T-helper 9 cell (primary cell): Measurements from ENCODE around the gene PLEKHG2.
"Not testable (repeated sequence)": the region's sequence is repeated elsewhere in the genome, so short reads cannot be mapped to it uniquely, and the experiment has no call there.

Source experiments
- DNase-seq: peaks from one replicate; pipeline ENCODE4 v3.0.0-alpha.2; 2020
- total RNA-seq, 2 donors: gene quantifications; one replicate each; lab custom pipeline; 2026; lab: John Stamatoyannopoulos, UW

PLEKHG2 gene, protein sequence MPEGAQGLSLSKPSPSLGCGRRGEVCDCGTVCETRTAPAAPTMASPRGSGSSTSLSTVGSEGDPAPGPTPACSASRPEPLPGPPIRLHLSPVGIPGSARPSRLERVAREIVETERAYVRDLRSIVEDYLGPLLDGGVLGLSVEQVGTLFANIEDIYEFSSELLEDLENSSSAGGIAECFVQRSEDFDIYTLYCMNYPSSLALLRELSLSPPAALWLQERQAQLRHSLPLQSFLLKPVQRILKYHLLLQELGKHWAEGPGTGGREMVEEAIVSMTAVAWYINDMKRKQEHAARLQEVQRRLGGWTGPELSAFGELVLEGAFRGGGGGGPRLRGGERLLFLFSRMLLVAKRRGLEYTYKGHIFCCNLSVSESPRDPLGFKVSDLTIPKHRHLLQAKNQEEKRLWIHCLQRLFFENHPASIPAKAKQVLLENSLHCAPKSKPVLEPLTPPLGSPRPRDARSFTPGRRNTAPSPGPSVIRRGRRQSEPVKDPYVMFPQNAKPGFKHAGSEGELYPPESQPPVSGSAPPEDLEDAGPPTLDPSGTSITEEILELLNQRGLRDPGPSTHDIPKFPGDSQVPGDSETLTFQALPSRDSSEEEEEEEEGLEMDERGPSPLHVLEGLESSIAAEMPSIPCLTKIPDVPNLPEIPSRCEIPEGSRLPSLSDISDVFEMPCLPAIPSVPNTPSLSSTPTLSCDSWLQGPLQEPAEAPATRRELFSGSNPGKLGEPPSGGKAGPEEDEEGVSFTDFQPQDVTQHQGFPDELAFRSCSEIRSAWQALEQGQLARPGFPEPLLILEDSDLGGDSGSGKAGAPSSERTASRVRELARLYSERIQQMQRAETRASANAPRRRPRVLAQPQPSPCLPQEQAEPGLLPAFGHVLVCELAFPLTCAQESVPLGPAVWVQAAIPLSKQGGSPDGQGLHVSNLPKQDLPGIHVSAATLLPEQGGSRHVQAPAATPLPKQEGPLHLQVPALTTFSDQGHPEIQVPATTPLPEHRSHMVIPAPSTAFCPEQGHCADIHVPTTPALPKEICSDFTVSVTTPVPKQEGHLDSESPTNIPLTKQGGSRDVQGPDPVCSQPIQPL (N-terminal part only)
- 21.6 to 111 reads per million in 2 donors for total RNA-seq

DNA sequence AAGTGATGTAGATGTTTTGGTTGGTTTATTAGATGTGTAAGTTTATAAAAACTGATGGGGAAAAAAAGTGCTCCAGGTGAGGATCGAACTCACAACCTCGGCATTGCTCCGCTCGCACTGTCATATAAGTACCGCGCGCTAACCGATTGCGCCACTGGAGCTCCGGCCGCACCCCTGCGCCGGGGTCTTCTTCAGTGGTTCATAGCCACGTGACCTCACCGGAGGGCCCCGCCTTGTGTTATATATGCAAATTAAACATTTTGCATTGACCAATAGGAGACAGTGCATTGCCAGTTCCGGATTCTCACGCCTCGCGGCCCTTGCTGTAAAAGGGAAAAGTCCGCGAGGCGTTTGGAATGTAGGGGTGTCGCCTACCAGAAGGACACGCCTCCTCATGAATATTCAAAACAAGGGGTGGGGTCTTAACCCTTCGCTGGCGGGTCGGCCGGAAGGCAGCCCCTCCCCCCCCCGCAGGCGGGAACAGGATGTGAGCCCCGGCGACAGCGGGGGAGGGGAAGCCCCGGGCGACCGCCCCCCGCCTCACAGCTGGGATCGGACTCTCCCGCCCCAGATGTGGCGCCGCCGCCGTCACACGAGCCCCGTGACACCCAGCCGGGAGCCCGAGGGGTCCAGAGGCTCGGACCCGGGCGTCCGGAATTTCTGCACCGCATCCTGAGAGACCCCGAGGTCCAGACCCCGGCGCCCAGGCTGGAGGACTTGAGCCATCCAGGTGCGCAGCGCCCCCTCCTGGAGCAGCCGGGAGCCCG, at the start of gene PLEKHG2:
PLEKHG2 (plus strand) TSS at position 570 of the 767 bp plus-strand sequence. CDS start 1,418 bp downstream, outside the sequence.
- DNase-seq: peak; percentile 95

DNA sequence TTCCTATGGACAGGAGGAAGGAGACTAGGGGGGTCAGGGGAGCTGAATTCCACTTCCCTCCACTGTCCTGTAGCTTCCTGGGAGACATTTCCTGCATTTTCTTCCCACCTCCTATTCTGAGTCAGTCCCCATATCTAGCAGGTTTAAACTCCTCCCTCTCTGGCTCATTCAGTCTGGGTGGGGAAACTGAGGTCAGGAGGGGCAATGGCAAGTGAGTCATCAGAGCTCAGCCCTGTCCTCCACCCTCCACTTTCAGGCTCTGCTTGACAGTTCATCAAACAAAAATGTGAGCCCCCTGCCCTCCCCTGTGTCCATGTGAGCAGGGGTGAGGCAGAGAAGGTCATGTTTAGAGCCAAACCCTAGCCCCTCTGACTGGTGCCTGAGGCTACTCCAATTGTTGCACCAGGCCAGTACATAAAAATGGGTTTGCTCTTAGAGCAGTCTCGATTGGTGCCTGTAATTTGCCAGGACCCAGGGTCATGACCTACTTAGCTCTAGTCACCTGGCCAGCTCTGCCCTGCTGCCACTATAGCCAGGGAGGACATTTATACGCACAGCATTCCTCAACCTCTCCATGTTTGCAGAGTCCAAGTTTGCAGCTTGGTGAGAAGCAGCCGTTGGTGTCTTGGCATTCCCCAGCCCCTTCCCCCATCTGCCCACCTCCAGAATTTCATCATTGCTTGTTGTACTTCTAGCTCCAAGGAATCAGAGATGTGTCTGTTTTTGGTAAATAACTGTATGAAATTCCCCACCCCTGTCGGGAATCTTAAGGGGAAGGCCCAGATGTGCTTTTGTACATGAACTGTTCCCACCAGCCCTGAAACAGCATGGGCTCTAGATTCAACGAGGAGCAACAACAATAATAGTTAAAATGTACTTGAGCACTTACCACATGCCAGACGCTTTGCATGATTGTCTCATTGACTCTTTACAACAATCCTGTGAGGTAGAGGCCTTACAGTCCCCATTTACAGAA, 49.5 kb upstream of the PLEKHG2 start:
- DNase-seq: no peak

DNA sequence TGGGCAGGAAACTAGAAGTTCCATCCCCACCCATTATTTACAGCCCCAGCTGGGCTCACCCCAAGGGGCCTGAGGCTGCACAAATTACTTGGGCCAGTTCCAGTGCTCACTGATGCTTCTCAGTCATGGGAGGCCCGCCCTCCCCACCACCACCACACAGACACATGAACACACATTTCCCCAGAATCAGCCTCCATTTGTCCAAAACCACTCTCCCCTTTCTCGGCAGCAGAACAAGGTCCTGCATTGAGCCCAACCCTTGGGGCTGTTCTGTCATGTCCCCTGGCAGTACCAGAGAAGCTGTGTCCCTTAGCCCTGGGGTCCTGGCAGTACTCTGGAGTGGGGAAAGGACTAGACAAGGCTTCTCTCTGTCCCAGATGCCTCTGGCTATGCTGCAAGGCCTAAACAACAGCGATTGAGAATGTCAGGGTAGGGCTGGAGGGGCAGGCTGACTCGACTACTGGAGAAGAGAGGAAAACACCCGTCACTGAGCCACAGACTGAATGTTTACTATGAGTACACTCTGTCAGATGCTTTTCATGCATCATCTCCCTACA, 48.5 kb upstream of the PLEKHG2 start:
- no peak for DNase-seq

DNA sequence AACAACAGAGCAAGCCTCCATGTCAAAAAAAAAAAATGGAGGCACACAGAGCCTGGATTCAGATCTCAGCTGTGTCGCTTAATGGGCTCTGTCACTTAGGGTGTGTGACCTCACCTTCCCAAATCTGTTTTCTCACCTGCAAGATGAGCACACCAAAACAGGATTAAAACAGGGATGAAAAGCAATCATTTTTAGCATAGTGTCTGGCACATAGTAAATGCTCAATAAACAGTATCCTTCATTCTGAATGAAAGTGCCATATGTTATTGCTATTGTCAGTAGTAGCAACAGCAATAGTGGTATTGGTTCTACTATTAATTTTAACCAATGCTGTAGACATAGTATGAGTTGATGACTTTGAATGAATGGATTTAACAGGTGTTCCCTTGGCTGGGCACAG, 46.9 kb upstream of the PLEKHG2 start:
- DNase-seq: no peak

DNA sequence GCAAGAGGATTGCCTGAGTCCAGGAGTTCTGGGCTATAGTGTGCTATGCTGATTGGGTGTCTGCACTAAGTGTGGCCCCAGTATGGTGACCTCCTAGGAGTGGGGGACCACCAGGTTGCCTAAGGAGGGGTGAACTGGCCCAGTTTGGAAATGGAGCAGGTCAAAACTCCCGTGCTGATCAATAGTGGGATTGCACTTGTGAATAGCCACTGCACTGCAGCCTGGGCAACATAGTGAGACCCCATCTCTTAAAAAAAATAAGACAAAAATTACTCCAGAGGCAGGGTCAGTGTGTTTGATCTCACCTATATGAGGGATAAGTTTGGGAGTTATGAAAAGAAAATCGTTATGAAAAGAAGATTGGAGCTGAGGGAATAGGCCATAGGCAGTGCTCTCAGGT, 43.3 kb upstream of the PLEKHG2 start:
- DNase-seq: no peak

DNA sequence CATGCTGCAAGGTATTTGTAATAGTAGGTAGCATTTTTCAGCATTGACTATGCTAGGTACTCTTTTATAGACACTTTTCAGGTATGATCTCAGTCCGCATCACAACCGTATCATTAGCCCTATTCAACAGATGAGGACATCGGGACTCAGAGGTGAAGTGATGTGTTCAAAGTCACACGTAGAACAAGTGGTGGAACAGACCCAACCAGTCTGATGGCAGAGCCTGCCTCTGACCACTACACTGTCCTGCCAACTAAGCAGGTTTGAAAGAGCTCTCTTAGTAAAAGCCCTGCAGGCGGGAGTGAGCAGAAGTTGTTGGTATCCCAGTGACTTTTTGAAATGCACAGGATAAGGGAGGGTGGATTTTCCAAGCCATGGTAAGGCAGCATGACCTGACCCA, 41.7 kb upstream of the PLEKHG2 start:
- no peak for DNase-seq

DNA sequence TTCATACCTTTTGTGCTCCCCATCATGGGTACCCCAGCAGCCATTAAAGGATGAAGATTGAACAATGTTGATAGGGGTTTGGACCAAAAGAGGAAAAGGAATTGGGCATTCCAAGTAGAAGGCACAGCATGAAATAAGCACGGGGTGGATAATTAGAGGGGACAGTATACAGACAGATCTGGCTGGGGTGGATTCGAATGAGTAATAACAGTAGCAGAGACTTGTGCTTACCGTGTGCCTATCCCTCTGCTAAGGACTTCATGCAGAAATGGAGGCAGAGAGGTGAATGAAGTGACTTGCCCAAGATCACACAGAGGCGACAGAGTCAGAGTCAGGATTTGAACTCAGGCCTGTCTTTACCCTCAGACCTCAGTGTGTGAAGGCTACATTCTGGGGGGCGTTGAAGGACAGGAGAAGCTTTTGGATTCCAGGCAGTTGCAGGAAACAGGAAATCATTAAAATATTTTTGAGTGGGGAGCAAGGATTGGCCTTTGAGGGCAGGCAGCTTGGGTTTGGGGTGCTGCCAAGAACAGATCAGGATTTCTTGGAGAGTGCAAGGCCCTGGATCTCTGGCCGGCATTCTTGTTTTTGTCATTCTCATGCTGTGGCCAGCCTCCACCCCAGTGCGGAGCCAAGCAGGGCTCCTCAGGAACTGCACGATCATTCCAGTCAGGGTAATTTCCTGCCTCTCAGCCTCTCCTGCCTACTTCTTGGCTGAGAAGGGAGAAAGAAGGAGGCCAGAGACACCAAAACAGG, 40.2 kb upstream of the PLEKHG2 start:
- no peak for DNase-seq

DNA sequence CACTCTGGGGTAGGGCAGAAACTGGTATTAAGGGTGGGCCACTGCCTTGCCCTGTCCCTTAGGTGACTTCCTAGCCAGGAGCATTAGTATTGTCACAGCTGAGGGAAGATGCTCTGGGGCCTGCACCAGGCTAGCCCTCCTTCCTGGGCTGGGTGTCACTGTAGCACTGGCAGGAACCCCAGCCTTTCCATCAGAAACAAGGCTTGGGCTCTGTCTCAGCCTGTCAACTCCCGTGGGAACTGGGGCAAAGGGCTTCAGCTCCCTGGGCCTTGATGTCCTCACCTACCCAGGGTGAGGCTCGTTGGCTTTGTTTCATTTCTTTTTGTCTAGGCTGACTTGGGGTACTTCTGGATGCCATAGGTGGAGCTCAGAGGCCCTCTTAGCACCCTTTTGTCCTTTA, 39.5 kb upstream of the PLEKHG2 start:
- no peak for DNase-seq

DNA sequence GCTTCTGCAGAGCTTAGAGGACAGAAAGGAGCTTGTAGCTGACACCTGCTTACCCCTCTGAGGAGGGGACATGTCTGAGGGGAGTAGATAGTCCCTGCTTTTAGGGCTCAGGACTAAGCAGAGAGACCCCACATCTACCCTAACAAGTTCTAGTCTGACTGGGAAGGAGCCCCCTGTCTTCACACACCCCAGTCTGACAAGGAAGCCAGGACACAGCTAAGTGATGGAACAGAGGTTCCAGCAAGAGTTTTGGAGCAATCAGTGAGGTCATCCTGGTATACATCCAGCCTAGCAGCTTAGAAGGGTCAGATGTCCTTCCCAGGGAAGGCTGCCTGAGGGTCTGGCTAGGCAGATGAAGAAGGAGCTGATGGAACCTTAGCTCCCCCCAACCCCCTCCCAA, 36.5 kb upstream of the PLEKHG2 start:
- no peak for DNase-seq

DNA sequence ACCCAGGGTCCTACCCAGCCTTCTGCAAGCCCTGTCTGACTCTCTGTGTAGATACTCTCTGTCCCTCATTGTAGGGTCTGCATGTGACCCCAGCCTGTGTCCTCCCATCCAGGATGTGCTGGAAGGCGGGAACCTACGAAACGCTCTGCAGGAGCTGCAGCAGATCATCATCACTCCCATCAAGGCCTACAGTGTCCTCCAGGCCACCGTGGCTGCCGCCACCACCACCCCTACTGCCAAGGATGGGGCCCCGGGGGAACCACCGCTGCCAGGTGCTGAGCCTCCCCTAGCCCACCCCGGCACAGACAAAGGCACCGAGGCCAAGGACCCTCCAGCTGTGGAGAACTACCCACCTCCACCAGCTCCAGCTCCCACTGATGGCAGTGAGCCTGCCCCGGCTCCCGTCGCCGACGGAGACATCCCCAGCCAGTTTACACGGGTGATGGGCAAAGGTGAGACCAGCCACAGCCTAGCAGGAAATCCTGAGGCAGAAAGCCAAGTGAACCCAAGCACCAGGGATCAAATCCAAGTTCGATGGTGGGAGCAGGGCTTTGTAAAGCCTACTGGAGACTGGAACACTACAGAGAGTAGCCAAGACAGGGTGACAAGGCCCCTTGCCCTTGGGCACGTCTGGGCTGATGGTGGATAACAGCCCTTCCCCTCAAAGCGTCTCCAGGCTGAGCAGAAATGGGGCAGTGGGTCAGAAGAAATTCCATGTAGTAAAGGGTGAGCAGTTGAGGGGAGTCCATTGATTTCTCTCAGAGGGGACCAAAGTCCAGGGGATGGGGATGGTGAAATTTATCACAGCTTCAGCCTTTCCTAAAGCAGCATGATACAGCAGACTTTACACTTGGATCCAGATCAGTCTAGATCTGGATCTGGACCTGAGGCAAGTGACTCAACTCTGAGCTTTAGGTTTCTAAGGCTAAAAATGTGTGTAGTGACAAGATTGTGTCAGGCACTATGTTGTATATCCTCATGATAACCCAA, 34.8 kb upstream of the PLEKHG2 start:
- DNase-seq: no peak

DNA sequence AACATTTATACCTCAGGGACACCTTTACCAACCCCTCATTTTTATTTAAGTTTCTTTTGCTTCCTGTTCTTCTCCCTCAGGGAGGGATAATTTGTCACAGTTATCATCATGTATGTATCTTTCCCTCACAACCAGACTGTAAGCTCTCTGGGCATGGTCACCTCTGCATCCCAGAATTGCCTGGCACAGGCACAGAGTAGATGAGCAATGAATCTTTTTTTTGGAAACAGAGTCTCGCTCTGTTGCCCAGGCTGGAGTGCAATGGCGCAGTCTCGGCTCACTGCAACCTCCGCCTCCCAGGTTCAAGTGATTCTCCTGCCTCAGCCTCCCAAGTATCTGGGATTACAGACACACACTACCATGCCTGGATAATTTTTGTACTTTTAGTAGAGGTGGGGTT, 33.1 kb upstream of the PLEKHG2 start:
- DNase-seq: not testable (repeated sequence)

DNA sequence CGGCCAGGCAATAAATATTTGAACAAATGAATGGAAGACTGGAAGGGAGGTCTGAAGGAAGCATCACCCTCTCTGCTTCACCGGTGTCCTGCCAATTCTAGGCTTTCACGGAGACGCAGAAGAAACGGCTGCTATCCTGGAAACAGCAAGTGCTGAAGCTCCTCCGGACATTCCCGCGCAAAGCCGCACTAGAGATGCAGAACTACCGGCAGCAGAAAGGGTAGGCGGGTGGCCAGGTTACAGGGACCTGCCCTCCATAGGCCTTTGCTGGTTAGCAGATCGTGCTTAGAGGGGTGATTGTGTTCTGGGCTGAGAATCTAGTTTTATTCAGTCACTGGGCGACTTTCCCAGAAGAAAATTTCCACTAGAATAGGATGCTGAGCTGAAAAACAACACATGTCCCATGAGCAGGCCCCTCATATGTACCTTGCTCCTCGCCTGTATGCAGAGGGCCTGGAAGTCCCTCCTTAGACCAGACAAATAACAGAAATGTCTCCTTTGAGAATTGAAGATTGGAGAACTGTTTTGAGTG, 32.5 kb upstream of the PLEKHG2 start:
- no peak for DNase-seq

DNA sequence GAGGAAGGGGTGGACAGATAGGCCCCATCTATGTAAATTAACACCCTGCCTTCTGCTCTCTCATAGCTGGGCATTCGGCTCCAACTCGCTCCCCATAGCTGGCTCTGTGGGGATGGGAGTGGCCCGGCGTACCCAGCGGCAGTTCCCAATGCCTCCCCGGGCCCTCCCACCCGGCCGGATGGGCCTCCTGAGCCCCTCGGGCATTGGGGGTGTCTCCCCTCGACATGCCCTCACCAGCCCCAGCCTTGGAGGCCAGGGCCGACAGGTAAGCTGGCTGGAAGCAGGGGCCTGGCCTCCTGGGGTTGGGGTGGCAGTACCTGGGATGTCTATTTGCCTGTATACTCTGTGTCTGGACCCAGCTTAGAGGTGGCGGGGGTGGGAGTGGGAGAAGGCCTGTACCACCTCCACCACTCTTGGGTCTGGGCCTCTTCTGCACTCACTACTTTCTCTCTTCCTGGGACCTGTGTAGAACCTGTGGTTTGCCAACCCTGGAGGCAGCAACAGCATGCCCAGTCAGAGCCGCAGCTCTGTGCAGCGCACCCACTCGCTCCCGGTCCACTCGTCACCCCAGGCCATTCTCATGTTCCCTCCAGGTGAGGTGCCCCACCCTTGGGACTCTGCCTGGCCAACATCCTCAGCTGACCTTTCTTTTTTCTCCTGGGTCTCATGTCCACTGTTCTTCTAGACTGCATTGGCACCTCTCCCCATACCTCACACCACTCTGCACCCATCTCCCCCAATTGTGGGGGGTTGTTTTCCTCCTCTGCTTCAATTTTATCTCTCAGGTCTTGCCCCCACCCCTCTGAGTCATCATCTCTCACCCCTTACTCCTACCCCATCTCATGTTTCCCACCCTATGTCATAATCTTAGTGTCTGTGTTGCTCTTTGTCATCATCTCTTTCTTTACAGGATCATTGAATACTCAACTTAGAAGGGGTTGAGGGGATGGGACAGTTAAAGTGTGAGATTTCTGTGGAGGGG, 31.7 kb upstream of the PLEKHG2 start:
- no peak for DNase-seq

DNA sequence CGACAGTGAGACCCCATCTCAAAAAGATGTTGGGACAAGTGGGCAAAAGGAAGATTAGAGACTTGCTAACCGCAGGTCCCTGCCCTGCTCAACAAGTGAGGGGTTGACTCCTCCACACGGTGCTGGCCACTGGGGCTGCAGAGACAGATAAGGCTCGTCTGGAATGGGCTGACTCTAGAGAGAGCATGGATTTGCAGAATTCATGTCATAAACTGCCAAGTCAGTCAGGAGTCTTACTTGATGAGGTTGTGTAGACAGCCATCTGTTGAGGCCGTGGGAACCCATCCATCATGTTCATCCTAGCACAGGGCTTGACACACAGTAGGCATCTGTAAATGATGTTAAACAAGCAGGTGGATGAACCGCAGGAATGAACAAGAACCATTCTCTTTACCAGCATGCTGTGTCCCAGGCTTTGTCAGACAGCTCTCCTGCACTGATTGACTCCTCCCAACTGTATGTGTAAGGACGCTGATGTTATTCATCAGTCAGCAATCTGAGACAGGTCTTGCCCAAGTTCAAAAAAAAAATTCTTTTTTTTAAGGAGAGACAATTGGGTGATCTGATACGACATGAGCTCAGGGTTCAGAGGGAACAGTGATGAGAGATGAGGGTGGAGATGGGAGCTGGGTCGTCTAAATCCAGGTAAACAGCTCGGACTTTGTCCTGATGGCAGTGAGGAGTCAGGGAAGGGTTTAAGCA, 30.4 kb upstream of the PLEKHG2 start:
- no peak for DNase-seq

DNA sequence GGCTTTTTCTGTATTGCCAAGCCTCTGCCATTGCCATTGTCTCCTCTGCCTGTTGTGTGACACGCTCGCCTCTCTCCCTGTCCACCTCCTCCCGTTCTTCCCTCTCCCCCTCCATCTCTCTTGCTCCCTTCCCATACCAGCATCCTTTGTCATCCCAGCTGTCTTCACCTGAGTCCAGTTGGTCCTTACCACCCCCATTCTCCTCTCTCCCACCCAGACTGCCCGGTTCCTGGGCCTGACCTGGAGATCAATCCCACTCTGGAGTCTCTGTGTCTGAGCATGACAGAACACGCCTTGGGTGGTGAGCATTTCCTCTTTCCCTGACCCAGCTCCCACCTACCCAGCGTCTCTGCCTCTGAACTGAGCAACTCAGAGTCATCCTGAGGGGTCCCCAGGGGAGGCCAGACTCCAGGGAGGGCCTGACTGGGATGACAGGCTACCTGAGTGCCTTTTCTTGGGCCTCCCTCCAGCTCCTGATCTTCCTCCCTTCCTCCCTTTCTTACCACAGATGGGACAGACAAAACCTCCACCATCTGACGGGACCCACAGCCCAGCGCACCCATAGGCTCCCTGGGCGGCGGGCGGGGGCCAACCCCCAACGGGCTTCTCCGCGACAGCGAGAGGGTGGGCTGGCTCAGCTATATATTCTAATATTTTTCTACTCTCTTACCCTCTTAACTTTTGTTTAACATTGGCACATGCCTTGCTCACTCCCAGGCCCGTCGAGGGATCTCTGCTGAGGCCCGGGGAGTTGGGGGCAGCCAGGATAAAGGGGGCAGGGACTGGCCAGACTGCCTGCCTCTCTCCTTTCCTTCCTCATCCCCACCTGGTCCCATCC, 29.3 kb upstream of the PLEKHG2 start:
- no peak for DNase-seq
